Skeletal muscle cell (primary cell): ENCODE data around the gene ALG11.
"Not testable (repeated sequence)": the region's sequence is repeated elsewhere in the genome, so short reads cannot be mapped to it uniquely, and the experiment has no call there.

Source experiments
- DNase-seq: peaks from one replicate; pipeline ENCODE4 v3.0.0-alpha.2; 2010; ENCODE audit warnings: low read depth
- H3K4me3 ChIP-seq: 2 replicates; pipeline ENCODE4 v1.5.1; 2011; ENCODE audit warnings: low read depth, mild to moderate bottlenecking, control low read depth, low read length, moderate library complexity

The ALG11 gene

DNA sequence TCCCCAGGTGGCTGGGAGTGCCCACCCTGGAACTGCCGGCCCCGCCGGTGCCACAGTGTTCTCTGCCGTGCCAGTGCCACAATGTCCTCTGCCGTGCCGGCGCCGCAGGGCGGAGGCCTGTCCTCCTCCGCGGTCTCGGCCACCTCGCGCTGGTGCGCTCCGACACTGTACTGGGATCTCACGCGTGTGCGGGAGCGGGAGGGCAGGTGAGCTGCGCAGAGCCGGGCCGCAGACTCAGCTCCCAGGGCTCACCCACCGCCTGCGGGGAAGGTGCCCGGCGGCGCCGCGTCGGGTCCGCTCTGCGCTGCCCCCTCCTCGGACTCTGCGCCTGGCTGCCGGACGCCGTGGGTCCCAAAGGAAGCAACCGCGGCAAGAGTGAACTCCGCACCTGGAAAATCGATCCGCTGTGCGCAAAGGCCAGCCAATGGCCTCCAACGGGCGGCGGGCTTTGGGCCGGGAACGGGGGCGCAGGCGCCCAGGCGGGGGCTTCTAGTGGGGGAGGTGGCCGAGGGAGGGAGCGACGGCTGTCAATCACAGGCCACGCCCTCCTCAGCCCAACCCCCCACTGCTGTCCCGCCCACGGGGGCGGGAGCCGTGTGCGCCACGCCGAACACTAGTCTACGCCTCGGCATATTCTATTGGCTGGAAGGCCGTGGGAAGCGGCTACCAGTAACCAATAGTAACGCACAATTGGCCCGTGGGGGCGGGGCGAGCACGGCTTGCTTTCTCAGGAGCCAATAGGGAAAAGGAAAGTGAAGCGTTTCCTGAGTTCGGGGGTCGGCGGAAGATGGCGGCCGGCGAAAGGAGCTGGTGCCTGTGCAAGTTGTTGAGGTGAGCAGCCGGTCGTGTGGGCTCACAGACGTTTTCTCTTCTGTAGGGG lies at the start of gene ALG11:
TSS of gene ALG11 (plus strand) at position 767 of the 880 bp plus-strand sequence. CDS start at position 788, 21 bp downstream.
- peak within 1 kb of the TSS; percentile 97 for H3K4me3 ChIP-seq
- DNase-seq, result peak; percentile 92

- DNase-seq, result no peak
- H3K4me3 ChIP-seq, result no peak overlapping the region
Observed at GRCh38 chr13:51966186-51966585, 46.0 kb upstream of the ALG11 start.

DNA sequence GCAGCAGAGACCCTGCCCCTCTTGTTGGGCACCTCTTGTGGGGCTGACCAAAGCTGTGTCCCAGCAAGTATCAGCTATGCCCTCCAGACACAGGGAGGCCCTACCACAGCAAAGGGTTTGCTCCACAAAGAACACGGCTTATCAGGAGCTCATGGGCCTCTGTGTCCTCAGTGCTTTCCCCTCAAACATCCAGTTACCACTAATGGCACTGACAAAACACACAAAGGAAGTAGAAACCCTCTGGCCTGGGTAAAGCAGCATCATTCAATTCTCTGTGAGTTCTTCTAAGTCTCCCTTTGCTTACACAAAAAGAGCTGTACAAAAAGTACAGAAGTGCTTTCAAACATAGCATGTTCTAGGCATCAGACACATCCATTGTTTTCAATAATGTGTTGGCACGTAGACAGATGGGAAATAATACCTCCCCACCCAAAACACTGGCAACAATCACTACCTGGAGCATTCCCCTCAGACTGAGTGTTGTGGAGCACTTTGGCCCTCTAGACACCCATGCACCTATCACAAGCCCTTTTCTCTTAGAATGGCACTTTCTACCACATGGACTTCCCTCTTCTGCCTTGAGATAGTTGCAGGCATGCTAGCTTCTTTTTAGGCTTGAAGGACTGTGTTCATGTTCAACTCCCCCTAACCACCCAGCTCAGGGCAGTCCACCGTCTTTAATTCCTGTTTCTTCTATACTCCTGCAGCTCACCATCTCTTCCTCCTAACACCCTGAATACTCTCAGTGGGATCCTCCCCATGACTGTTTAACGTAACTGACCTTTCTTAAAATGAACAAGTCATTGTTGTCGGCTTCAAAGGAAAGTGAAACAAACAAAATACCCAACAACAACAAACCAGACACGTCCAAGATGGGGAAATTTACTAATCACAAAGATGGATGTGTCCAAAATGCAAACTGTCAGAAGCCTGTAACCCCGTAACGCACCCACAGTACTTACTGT lies 44.4 kb upstream of the ALG11 start:
- H3K4me3 ChIP-seq, result no peak overlapping the region
- no peak for DNase-seq

GRCh38 chr13:51970349-51970748 lies 41.8 kb upstream of the ALG11 start:
- no peak for DNase-seq
- no peak overlapping the region for H3K4me3 ChIP-seq

DNA sequence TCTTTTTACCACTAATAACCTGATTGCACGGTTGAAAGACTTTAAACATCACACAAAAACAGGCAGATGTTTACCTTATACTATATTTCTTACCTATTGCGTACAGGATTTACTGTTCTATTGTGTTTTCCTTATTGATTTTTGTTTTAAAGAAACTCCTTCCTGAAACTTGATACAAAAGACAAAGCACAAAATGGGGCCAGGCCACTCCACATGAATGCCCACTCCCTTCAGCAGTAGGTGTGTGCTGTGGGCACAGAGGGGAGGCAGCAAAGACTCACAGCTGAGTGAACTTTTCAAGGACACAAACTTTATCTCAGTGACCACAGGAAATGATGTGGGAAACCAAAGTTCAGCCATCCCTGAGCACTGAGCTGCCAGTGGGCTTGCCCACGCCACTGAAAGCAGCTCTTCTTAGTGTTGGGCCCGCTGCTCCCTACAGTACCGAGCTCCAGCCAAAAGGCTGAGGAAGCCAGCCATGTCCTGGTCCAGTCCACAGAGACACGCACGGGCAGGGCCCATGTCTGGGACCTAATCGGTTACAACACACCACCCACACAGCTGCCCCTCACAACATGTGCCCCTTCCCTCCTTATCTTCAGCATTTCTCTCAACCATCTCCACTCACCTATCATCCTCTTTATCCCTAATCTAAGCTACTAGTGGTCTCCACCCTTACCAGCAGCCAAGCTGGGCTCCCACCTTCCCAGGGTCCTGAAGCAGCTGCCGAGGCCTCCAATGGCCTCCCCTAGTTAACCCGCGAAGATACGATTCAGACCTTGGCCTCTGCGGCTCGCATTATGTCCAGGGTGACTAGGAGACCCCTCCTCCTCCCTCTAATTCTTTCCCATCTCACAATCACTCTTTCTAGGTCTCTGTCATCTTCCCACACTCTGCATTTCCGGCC lies 40.4 kb upstream of the ALG11 start:
- no peak overlapping the region for H3K4me3 ChIP-seq
- no peak for DNase-seq

DNA sequence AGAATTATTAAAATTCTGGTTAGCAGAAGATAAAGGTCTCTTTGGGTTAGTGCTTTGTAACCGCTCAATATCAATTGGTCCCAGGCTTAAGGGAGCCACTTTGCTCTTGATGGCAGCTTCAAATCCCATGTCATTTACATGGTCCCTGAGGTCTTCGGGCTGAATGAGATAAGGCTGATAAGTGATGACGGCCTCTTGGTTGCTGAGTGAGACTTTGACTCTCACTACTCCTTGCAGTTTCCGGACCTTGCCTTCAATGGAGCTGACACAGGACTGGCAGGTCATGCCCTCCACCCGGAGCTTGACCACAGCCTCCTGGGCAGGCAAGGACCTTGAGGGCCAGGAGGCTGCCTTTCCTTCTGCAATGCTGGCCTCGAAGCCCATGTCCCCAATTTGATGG lies 37.7 kb upstream of the ALG11 start:
- no peak overlapping the region for H3K4me3 ChIP-seq
- no peak for DNase-seq

DNA sequence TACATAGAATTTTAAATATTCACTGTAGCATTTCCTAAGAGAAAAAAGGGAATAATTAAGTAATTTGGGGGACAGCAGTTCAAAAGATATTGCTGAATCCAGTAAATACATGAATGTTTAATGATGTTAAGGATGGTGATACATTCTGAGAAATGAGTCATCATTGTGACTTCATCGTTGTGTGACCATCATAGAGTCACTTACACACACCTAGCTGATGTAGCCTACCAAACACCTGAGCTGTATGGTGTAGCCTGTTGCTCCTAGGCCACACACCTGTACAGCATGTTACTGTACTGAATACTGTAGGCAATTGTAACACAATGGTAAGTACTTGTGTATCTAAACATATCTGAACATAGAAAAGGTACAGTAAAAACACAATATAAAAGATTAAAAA lies 35.8 kb upstream of the ALG11 start:
- H3K4me3 ChIP-seq, result no peak overlapping the region
- no peak for DNase-seq

DNA sequence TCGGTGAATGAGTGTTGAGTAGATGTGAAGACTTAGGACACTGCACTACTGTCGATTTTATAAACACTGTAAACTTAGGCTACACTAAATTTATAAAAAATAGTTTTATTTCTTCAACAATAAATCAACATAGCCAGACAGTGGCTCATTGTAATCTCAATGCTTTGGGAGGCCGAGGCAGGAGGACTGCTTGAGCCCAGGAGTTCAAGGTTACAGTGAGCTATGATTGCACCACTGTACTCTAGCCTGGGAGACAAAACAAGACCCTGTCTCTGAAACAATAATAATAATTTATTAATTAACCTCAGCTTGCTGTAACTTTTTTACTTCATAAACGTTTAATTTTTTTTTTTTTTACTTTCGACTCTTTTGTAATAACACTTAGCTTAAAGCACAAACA lies 35.3 kb upstream of the ALG11 start:
- H3K4me3 ChIP-seq, result no peak overlapping the region
- no peak for DNase-seq

- DNase-seq, result no peak
- H3K4me3 ChIP-seq, result no peak overlapping the region
Observed at GRCh38 chr13:51977625-51978024, 34.6 kb upstream of the ALG11 start.

- no peak overlapping the region for H3K4me3 ChIP-seq
- no peak for DNase-seq
Observed at GRCh38 chr13:51978796-51979556, 33.2 kb upstream of the ALG11 start.

- no peak for DNase-seq
- H3K4me3 ChIP-seq, result no peak overlapping the region
Observed at GRCh38 chr13:51980908-51981307, 31.3 kb upstream of the ALG11 start.

DNA sequence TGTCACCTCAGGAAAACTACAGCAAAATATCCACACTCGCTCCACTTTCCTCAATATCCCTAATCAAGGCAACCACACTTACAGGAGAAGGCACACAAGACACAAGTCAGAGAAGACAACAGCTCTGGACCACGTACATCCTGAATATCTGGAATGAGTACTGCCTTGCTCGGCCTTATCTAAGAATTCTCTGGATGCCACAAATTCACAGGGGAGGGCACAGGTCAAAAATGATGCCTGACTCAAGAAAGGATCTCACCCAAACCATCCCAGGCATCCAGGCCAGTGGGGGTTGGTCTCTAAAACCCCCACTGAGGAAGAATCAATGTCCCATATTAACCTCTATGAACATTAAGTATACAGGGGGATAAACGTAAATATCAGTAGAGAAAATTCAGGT lies 30.8 kb upstream of the ALG11 start:
- no peak overlapping the region for H3K4me3 ChIP-seq
- DNase-seq, result no peak

DNA sequence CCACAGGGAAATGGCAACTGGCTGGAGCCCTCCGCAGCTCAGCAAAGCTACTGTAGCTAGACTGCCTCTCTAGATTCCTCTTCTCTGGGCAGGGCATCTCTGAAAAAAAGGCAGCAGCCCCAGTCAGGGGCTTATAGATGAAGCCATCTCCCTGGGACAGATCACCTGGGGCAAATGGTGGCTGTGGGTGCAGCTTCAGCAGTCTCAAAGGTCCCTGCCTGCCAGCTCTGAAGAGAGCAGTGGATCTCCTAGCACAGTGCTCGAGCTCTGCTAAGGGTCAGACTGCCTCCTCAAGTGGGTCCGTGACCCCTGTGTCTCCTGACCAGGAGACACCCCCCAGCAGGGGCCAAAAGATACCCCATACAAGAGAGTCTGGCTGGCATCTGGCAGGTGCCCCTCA lies 28.9 kb upstream of the ALG11 start:
- not testable (repeated sequence) for DNase-seq, H3K4me3 ChIP-seq

DNA sequence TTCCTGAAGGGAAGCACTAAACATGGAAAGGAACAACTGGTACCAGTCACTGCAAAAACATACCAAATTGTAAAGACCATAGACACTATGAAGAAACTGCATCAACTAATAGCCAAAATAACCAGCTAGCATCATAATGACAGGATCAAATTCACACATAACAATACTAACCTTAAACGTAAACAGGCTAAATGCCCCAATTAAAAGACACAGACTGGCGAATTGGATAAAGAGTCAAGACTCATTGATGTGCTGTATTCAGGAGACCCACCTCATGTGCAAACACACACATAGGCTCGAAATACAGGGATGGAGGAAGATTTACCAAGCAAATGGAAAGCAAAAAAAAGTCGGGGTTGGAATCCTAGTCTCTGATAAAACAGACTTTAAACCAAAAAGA lies 27.3 kb upstream of the ALG11 start:
- H3K4me3 ChIP-seq, DNase-seq: not testable (repeated sequence)

GRCh38 chr13:51988988-51989618 lies 23.1 kb upstream of the ALG11 start:
- H3K4me3 ChIP-seq, result no peak overlapping the region
- DNase-seq, result no peak

GRCh38 chr13:51993713-51994112 lies 18.5 kb upstream of the ALG11 start:
- DNase-seq, result no peak
- no peak overlapping the region for H3K4me3 ChIP-seq

- DNase-seq, result no peak
- no peak overlapping the region for H3K4me3 ChIP-seq
Observed at GRCh38 chr13:51995677-51996551, 16.3 kb upstream of the ALG11 start.
